Adrenal gland (tissue), 5 donors: ENCODE data around the gene SLC4A1.

Experiments used
- POLR2A ChIP-seq, 2 donors: fragments of 450-650 bp; IDR thresholded peaks; one replicate each; pipeline ENCODE4 v1.6.1; 2017; ENCODE audit warnings: antibody characterized with exemption in 2 of 2, mild to moderate bottlenecking in 2 of 2, moderate library complexity in 1 of 2
- TF ChIP-seq, protein P1 (sequence below), 6 experiments: fragments of 450-650 bp in 4 of 6; fragments of 200-600 bp in 2 of 6; sonication (generic) in 1 of 6; IDR thresholded peaks; 1 replicate in 5 of 6; 2 replicates in 1 of 6; pipeline versions ENCODE4 v1.5.1 to v1.8.0; 2016 to 2021; ENCODE audit warnings: antibody characterized with exemption in 6 of 6, mild to moderate bottlenecking in 2 of 6, moderate library complexity in 1 of 6
- donor health status: DM: no; HTN: no; CAD: no.

DNA sequence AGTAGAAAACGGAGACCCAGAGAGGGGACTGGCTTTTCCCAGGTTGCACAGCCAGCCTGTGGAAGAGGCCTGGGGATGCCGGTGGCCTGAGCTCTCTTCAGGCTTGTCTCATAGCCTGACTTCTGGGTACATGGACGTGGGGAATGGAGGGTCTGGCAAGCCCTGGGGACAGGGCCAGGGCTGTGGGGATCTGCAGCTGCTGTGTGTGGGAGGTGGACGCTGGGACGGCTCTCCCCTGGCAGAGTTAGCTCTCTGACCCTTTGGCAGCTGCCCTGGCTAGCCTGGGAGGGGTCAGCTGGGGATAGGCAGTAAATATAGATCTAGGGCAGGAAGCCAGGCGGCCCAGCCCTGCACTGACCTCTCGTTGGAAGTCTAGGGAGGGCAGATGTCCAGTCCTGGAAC lies 20.5 kb downstream of the SLC4A1 start:
- TF ChIP-seq, protein P1, sequence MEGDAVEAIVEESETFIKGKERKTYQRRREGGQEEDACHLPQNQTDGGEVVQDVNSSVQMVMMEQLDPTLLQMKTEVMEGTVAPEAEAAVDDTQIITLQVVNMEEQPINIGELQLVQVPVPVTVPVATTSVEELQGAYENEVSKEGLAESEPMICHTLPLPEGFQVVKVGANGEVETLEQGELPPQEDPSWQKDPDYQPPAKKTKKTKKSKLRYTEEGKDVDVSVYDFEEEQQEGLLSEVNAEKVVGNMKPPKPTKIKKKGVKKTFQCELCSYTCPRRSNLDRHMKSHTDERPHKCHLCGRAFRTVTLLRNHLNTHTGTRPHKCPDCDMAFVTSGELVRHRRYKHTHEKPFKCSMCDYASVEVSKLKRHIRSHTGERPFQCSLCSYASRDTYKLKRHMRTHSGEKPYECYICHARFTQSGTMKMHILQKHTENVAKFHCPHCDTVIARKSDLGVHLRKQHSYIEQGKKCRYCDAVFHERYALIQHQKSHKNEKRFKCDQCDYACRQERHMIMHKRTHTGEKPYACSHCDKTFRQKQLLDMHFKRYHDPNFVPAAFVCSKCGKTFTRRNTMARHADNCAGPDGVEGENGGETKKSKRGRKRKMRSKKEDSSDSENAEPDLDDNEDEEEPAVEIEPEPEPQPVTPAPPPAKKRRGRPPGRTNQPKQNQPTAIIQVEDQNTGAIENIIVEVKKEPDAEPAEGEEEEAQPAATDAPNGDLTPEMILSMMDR (IDR thresholded peaks at IDR 0.05) = no peak
- no peak for TF ChIP-seq POLR2A (IDR thresholded peaks at IDR 0.05)
